HepG2 (cell line): ENCODE results near the gene CLHC1. TPM values are rescaled to one million over a fixed set of nuclear protein-coding genes. Genes with fewer than 3 reads are reported as not detected.

ENCODE experiments used
- ATAC-seq: fragments of 200-7000 bp; cut with Tn5 transposase; 3 replicates; pipeline ENCODE4 v1.9.1; 2020; ENCODE audit warnings: mild to moderate bottlenecking, moderate library complexity
- BruUV-seq: library from RNA; stranded (reverse); fragments of 400-500 nt; replicated peaks from 2 replicates; lab custom pipeline; 2021; lab: Mats Ljungman, UMichigan
- CTCF ChIA-PET: fragments of 300-600 bp; formaldehyde crosslinking; extraction: SDS; loops from one replicate; lab custom pipeline; 2021; ENCODE audit warnings: low total read pairs, inconsistent platforms, low intra/inter-chr PET ratio; lab: Yijun Ruan, JAX
- POLR2A ChIA-PET: fragments of 350-600 bp; sonication (Branson Sonifier 250); formaldehyde crosslinking; loops from one replicate; lab custom pipeline; 2020; ENCODE audit warnings: antibody characterized with exemption, inconsistent platforms; lab: Yijun Ruan, JAX
- DNase-seq: peaks from one replicate; pipeline ENCODE4 v3.0.0-alpha.2; 2015; ENCODE audit warnings: low spot score
- FAIRE-seq: peaks from 3 replicates; lab custom pipeline; 2011; peaks lifted over from hg19 to GRCh38; lab: Jason Lieb, UNC
- H2AFZ ChIP-seq: one replicate; pipeline ENCODE4 v1.6.1; 2011; ENCODE audit warnings: low read length, inconsistent platforms
- H3K27ac ChIP-seq: fragments of 300-600 bp; 3 replicates; pipeline ENCODE4 v1.8.0; 2011; ENCODE audit warnings: mixed run types, mild to moderate bottlenecking, mixed read lengths, low read length, inconsistent platforms; ENCODE audit not compliant: insufficient read depth; ENCODE audit errors: extremely low read length
- H3K27me3 ChIP-seq, 2 experiments: fragments of 200-600 bp in 1 of 2; 2 replicates in 1 of 2; 3 replicates in 1 of 2; pipeline versions ENCODE4 v1.6.0 to v1.8.0; 2011; ENCODE audit warnings: low read length in 2 of 2, mild to moderate bottlenecking in 2 of 2, moderate library complexity in 2 of 2, inconsistent platforms in 1 of 2; ENCODE audit not compliant: insufficient read depth in 2 of 2, control insufficient read depth in 1 of 2
- H3K36me3 ChIP-seq, 2 experiments: fragments of 200-600 bp in 1 of 2; replicated peaks in 1 of 2; 2 replicates in 1 of 2; 3 replicates in 1 of 2; pipeline versions ENCODE4 v1.5.1 to v1.8.0; 2011; ENCODE audit warnings: low read length in 2 of 2, inconsistent platforms in 1 of 2; ENCODE audit not compliant: insufficient read depth in 2 of 2, control insufficient read depth in 1 of 2
- H3K4me1 ChIP-seq: 2 replicates; pipeline ENCODE4 v1.5.1; 2012; ENCODE audit warnings: low read length, inconsistent platforms; ENCODE audit not compliant: insufficient read depth
- H3K4me2 ChIP-seq: 2 replicates; pipeline ENCODE4 v1.6.0; 2011; ENCODE audit warnings: low read depth, low read length, inconsistent platforms
- H3K4me3 ChIP-seq, 3 experiments: fragments of 200-600 bp in 1 of 3; sonication (generic), shearing (Covaris generic) in 1 of 3; replicated peaks in 1 of 3; 2 replicates each; pipeline ENCODE4 v1.5.1; 2011 to 2016; ENCODE audit warnings: low read length in 3 of 3, inconsistent platforms in 2 of 3, low read depth in 2 of 3, mild to moderate bottlenecking in 2 of 3, control low read depth in 1 of 3, mixed read lengths in 1 of 3; ENCODE audit not compliant: insufficient read depth in 1 of 3
- H3K79me2 ChIP-seq: one replicate; pipeline ENCODE4 v1.6.1; 2011; ENCODE audit warnings: low read length, inconsistent platforms; ENCODE audit not compliant: insufficient read depth
- H3K9ac ChIP-seq: 2 replicates; pipeline ENCODE4 v1.6.0; 2011; ENCODE audit warnings: mild to moderate bottlenecking, low read depth, low read length, inconsistent platforms; ENCODE audit not compliant: insufficient read depth
- H3K9me3 ChIP-seq: 2 replicates; pipeline ENCODE4 v1.5.1; 2012; ENCODE audit warnings: mild to moderate bottlenecking, low read length
- H4K20me1 ChIP-seq: 2 replicates; pipeline ENCODE4 v1.6.0; 2011; ENCODE audit warnings: inconsistent platforms, mild to moderate bottlenecking, low read length, moderate library complexity; ENCODE audit not compliant: insufficient read depth
- CREM ChIP-seq, 2 experiments: sonication (generic) in 1 of 2; formaldehyde crosslinking in 1 of 2; IDR thresholded peaks; 2 replicates each; pipeline versions ENCODE4 v1.4.0 to v1.6.1; 2016 to 2020; ENCODE audit warnings: antibody characterized with exemption in 1 of 2, mild to moderate bottlenecking in 1 of 2, missing genetic modification reagents in 1 of 2
- KAT8 ChIP-seq: IDR thresholded peaks from 2 replicates; pipeline ENCODE4 v1.6.1; 2016; ENCODE audit warnings: missing genetic modification reagents, missing compliant biosample characterization
- KLF6 ChIP-seq: IDR thresholded peaks from 2 replicates; pipeline ENCODE4 v1.8.0; 2016; ENCODE audit warnings: missing biosample characterization, missing genetic modification reagents
- TOPORS ChIP-seq: sonication (generic); formaldehyde crosslinking; IDR thresholded peaks from 2 replicates; pipeline ENCODE4 v1.8.0; 2023; ENCODE audit warnings: mild to moderate bottlenecking, missing genetic modification reagents
- ZNF260 ChIP-seq: sonication (generic); formaldehyde crosslinking; IDR thresholded peaks from 2 replicates; pipeline ENCODE4 v1.4.0; 2020; ENCODE audit warnings: missing genetic modification reagents, low read depth, mild to moderate bottlenecking, borderline replicate concordance
- ZNF292 ChIP-seq: sonication (generic); formaldehyde crosslinking; IDR thresholded peaks from 2 replicates; pipeline ENCODE4 v1.8.1; 2022; ENCODE audit warnings: mild to moderate bottlenecking, low read depth, missing genetic modification reagents, borderline replicate concordance
- WGBS: methylation state at CpG from one replicate; pipeline ENCODE4 v1.1.6; 2017; ENCODE audit warnings: low lambda C conversion rate; 5-methylcytosine and 5-hydroxymethylcytosine counted together
- in situ Hi-C: cut with HindIII; loops from 2 replicates; pipeline ENCODE4 v1.10.0; 2017; ENCODE audit warnings: low pct_unique_long_range_greater_than_20kb; ENCODE audit not compliant: extremely low pct_ligation_motif_present
- intact Hi-C: fragments of 100-400 bp; cut with micrococcal nuclease; formaldehyde crosslinking; loops from one replicate; pipeline ENCODE4 v1.10.0; 2022; ENCODE audit not compliant: unreplicated experiment
- polyA plus RNA-seq, 8 experiments: library from polyadenylated mRNA; depleted of rRNA in 3 of 8; stranded (reverse) in 7 of 8; unstranded in 1 of 8; fragments of >200 nt; fragmentation: Illumina TruSeq in 4 of 8; extraction: Trizol in 4 of 8; gene quantifications; 2 replicates each; pipeline versions ENCODE4 v1.2.1 to v1.2.3, GENCODE V29; 2011 to 2016; ENCODE audit warnings: low read depth in 4 of 8, missing spikeins in 1 of 8, mixed read lengths in 1 of 8; ENCODE audit not compliant: insufficient read depth in 1 of 8
- total RNA-seq, 5 experiments: library from RNA; depleted of rRNA; stranded (reverse); fragments of >200 nt; fragmentation: Illumina TruSeq; extraction: Trizol; gene quantifications; 2 replicates each; pipeline ENCODE4 v1.2.3, GENCODE V29; 2016; ENCODE audit warnings: low read depth in 1 of 5
- TF ChIP-seq, protein P1 (sequence below), 2 experiments: sonication (generic) in 1 of 2; formaldehyde crosslinking in 1 of 2; IDR thresholded peaks; 2 replicates each; pipeline versions ENCODE4 v1.6.1 to v1.9.0; 2014 to 2022; ENCODE audit warnings: antibody characterized with exemption in 1 of 2, borderline replicate concordance in 1 of 2, inconsistent platforms in 1 of 2, low read depth in 1 of 2, missing genetic modification reagents in 1 of 2
- TF ChIP-seq, protein P2 (sequence below): sonication (generic); formaldehyde crosslinking; IDR thresholded peaks from 2 replicates; pipeline ENCODE4 v1.4.0; 2020; ENCODE audit warnings: missing genetic modification reagents
- TF ChIP-seq, protein P3 (sequence below): sonication (generic); formaldehyde crosslinking; conservative IDR thresholded peaks from 2 replicates; pipeline ENCODE4 v1.4.0; 2020; ENCODE audit warnings: missing genetic modification reagents

The CLHC1 gene
- total and polyA plus RNA-seq, 2 of the 13 experiments (the other 11 are each of a cell fraction or from before 2014, with no cell fraction given) = 9.8 to 12.6 TPM

DNA sequence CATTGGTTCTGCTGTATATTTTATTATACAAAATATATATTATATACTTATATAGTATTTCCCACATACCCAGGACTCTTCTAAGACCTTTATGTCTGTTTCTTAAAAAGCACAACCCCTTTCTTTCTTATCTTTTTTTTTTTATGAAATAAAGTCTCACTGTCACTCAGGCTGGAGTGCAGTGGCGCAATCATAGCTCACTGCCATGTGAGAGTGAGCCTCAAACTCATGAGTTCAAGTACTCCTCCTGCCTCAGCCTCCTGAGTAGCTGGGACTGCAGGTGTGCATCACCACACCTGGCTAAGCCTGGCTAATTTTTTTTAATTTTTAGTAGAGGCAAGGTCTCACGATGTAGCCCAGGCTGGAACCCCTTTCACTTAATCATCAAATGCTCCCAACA is 72.3 kb downstream of the CLHC1 start:
- DNase-seq (no peak), ATAC-seq (no peak), FAIRE-seq (no peak)
- ChIA-PET POLR2A (interaction anchor here (1.2 kb wide), 1 partner anchor 28 kb away, joined by 3 read pairs; no protein-coding TSS in a partner anchor), CTCF (no interaction called here)
- no peak overlapping the region for H3K27ac ChIP-seq
- H3K79me2 ChIP-seq = no peaks in the 10 kb centered on the region
- no peak overlapping the region for H3K4me2 ChIP-seq
- in situ Hi-C loops = no loop called here
- intact Hi-C loops = no loop called here
- H3K9me3 ChIP-seq = no peaks in the 10 kb centered on the region
- no peak overlapping the region for H3K9ac ChIP-seq
- H3K4me3 ChIP-seq = no peak overlapping the region
- H3K27me3 ChIP-seq = peaks cover 2 to 58% of the 10 kb centered on the region in 2 experiments; a peak in 4 of 5 replicates
- BruUV-seq = no TSS peak
- H3K36me3 ChIP-seq = no peaks in the 10 kb centered on the region
- H2AFZ ChIP-seq = no peak overlapping the region
- no peaks in the 10 kb centered on the region for H4K20me1 ChIP-seq
- 34% methylated on average over 2 of the region's 2 CpGs for WGBS
- peaks cover 76% of the 10 kb centered on the region for H3K4me1 ChIP-seq
- TF ChIP-seq, protein P1, sequence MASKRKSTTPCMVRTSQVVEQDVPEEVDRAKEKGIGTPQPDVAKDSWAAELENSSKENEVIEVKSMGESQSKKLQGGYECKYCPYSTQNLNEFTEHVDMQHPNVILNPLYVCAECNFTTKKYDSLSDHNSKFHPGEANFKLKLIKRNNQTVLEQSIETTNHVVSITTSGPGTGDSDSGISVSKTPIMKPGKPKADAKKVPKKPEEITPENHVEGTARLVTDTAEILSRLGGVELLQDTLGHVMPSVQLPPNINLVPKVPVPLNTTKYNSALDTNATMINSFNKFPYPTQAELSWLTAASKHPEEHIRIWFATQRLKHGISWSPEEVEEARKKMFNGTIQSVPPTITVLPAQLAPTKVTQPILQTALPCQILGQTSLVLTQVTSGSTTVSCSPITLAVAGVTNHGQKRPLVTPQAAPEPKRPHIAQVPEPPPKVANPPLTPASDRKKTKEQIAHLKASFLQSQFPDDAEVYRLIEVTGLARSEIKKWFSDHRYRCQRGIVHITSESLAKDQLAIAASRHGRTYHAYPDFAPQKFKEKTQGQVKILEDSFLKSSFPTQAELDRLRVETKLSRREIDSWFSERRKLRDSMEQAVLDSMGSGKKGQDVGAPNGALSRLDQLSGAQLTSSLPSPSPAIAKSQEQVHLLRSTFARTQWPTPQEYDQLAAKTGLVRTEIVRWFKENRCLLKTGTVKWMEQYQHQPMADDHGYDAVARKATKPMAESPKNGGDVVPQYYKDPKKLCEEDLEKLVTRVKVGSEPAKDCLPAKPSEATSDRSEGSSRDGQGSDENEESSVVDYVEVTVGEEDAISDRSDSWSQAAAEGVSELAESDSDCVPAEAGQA (IDR thresholded peaks at IDR 0.05; ENCODE audit: low read depth) = no peak
- TF ChIP-seq, protein P1 (CRISPR knock-in tag; IDR thresholded peaks at IDR 0.05; ENCODE audit: borderline replicate concordance) = no peak
- TF ChIP-seq CREM (IDR thresholded peaks at IDR 0.05) = no peak
- no peak for TF ChIP-seq CREM (CRISPR knock-in tag; IDR thresholded peaks at IDR 0.05)
- no peak for TF ChIP-seq KAT8 (CRISPR knock-in tag)
- no peak for TF ChIP-seq KLF6 (CRISPR knock-in tag)
- TF ChIP-seq TOPORS (CRISPR knock-in tag) = no peak
- TF ChIP-seq, protein P2, sequence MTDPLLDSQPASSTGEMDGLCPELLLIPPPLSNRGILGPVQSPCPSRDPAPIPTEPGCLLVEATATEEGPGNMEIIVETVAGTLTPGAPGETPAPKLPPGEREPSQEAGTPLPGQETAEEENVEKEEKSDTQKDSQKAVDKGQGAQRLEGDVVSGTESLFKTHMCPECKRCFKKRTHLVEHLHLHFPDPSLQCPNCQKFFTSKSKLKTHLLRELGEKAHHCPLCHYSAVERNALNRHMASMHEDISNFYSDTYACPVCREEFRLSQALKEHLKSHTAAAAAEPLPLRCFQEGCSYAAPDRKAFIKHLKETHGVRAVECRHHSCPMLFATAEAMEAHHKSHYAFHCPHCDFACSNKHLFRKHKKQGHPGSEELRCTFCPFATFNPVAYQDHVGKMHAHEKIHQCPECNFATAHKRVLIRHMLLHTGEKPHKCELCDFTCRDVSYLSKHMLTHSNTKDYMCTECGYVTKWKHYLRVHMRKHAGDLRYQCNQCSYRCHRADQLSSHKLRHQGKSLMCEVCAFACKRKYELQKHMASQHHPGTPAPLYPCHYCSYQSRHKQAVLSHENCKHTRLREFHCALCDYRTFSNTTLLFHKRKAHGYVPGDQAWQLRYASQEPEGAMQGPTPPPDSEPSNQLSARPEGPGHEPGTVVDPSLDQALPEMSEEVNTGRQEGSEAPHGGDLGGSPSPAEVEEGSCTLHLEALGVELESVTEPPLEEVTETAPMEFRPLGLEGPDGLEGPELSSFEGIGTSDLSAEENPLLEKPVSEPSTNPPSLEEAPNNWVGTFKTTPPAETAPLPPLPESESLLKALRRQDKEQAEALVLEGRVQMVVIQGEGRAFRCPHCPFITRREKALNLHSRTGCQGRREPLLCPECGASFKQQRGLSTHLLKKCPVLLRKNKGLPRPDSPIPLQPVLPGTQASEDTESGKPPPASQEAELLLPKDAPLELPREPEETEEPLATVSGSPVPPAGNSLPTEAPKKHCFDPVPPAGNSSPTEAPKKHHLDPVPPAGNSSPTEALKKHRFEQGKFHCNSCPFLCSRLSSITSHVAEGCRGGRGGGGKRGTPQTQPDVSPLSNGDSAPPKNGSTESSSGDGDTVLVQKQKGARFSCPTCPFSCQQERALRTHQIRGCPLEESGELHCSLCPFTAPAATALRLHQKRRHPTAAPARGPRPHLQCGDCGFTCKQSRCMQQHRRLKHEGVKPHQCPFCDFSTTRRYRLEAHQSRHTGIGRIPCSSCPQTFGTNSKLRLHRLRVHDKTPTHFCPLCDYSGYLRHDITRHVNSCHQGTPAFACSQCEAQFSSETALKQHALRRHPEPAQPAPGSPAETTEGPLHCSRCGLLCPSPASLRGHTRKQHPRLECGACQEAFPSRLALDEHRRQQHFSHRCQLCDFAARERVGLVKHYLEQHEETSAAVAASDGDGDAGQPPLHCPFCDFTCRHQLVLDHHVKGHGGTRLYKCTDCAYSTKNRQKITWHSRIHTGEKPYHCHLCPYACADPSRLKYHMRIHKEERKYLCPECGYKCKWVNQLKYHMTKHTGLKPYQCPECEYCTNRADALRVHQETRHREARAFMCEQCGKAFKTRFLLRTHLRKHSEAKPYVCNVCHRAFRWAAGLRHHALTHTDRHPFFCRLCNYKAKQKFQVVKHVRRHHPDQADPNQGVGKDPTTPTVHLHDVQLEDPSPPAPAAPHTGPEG (CRISPR knock-in tag) = no peak
- TF ChIP-seq, protein P3, sequence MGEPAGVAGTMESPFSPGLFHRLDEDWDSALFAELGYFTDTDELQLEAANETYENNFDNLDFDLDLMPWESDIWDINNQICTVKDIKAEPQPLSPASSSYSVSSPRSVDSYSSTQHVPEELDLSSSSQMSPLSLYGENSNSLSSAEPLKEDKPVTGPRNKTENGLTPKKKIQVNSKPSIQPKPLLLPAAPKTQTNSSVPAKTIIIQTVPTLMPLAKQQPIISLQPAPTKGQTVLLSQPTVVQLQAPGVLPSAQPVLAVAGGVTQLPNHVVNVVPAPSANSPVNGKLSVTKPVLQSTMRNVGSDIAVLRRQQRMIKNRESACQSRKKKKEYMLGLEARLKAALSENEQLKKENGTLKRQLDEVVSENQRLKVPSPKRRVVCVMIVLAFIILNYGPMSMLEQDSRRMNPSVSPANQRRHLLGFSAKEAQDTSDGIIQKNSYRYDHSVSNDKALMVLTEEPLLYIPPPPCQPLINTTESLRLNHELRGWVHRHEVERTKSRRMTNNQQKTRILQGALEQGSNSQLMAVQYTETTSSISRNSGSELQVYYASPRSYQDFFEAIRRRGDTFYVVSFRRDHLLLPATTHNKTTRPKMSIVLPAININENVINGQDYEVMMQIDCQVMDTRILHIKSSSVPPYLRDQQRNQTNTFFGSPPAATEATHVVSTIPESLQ (CRISPR knock-in tag) = no peak
- TF ChIP-seq ZNF260 (CRISPR knock-in tag) = no peak
- no peak for TF ChIP-seq ZNF292 (CRISPR knock-in tag)
